ENCODE measurements around the gene ALK.

ALK gene

DNA sequence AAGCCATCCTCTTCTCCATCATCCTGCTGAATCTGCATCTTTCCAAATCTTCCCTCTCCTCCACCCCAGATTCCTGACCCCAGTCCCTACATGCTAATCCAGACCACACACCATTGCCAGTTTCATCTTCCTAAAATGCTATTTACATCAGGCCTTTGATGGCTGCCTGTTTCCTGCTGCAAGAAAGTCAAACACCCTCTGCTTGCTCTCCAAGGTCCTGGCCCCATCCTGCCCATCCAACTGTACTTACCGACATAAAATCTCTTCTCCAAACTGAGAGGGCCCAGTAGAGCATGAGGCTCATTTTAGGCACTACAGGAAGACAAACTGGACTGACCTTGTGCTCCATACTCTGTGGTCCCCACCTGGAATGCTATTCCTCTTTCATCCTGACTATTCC, 19.0 kb downstream of the ALK start:
- DNase-seq (ENCODE audit: low spot score): no peak

GRCh38 chr2:29900971-29901633, 20.3 kb downstream of the ALK start:
- no peak for DNase-seq (ENCODE audit: low spot score)

DNA sequence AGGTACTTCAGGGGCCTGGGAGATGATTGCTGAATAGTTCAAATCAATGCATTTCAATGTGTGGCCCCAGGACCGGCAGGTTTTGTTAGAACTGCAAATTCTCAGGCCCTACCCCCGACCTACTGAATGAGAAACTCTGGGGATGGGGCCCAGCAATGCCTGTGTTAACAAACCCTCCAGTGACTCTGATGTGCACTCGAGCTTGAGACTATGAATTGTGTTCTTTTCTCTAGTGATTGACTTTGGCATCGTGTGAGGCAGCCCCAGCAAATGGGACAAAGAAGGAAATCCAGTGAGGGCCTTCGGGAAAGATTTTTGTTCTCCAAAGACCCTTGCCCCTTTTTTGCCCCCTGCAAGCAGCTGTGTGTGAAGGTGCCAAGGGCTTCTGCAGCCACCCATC, 22.4 kb downstream of the ALK start:
- no peak for DNase-seq (ENCODE audit: low spot score)

- DNase-seq (ENCODE audit: low spot score): no peak
These were observed 26.4 kb downstream of the ALK start for GRCh38 chr2:29894822-29895614.

GRCh38 chr2:29892585-29893259, 28.7 kb downstream of the ALK start:
- DNase-seq (ENCODE audit: low spot score): no peak

DNA sequence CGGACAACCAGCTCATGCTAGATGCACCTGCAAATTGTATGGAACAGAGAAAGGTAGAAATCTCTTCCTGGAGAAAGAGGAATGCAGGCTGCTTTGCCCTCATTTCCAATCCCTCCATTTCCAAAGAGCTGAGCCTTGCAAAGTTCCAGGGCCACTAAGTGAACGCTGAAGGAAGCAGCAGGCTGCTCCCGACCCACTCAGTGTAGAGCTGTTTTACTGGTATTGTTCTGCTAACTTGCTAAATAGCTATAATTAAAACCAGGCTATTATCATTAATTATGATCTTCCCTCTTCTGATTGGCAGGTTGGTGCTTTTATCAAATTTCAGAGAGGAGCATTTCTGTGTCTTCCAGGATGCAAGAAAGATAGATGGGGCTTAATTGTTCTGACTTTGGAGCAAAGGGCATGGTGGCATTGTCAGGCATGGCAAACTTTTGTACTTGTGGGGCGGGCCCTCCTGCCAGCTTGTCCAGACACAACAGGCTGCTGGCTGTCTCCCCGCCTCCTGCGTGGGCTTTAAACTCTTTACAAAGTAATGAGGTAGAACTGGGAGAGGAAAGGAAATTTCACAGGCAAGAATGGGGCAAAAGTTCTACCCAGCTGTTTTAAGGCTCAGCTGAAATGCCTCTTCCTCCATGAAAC, 40.2 kb downstream of the ALK start:
- no peak for DNase-seq (ENCODE audit: low spot score)

DNA sequence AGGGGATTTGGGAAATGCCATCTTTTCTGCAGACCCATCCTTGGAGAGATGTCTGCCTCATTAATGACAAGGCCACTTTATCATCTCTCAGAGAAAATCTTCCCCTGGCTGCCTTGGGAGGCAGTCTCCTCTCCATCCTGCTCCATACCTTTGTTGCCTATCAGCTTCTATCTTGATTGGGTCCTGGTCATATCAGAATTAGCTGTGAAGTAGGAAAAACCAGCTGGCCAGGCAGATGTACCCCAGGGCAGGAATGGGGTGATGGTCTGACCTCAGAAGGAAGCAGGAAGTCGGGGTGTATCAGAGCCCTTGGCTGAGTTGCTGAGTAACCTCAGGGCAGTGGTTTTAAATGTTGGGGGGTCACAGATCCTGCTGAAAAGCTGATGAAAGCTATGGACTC, 41.3 kb downstream of the ALK start:
- DNase-seq (ENCODE audit: low spot score): no peak

DNA sequence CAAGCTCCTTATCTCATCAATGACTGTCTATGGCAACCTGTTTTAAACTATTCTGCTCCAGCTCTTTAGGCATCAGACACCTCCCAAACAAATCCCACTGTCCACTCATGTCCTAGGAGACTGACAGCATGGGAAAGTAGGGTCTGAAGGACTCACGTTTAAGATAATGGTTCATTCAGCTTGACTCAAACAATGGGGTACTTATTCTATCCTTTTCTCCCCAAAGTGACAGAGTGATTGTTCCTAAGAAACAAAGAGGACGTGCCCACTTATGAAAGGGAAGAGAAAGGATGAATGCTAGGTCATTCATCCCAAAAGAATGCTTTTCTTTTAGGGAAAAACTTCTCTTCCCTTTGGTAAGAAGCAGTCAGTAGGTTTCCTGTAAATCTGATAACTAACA, 41.9 kb downstream of the ALK start:
- DNase-seq (ENCODE audit: low spot score): no peak

- no peak for DNase-seq (ENCODE audit: low spot score)
These were observed 42.5 kb downstream of the ALK start for GRCh38 chr2:29878898-29879297.

DNA sequence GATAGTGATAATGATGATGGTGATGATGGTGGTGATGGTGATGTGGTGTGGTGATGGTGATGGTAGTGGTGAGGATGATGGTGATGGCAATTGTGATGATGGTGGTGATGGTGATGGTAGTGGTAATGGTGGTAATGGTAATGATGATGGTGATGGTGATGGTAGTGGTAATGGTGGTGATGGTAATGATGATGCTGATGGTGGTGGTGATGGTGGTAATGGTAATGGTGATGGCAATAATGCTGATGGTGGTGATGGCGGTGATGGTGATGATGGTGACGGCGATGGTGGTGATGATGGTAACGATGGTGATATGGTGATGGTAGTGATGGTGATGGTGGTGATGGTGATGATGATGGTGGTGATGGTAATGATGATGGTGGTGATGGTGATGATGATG, 45.0 kb downstream of the ALK start:
- DNase-seq (ENCODE audit: low spot score): no peak

DNA sequence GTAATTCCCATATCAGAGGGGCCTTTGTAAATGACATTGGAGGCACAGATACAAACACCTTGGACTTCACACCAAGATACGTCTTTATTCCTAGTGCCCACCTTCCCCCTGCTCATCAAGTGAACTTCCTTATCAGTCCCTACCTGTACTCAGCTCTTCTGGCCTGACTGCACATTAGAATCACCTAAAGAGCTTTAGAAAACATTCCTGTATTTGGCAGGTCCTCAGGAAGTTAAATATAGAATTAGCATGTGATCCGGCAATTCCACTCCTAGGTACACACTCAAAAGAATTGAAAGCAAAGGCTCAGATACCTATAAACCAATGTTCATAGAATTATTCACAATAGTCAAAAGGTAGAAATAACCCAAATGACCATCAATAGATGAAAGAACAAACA, 46.6 kb downstream of the ALK start:
- no peak for DNase-seq (ENCODE audit: low spot score)

- no peak for DNase-seq (ENCODE audit: low spot score)
These were observed 48.5 kb downstream of the ALK start for GRCh38 chr2:29872870-29873269.

GRCh38 chr2:29871541-29871940, 49.8 kb downstream of the ALK start:
- no peak for DNase-seq (ENCODE audit: low spot score)

GRCh38 chr2:29865512-29865911, 55.9 kb downstream of the ALK start:
- DNase-seq (ENCODE audit: low spot score): no peak

DNA sequence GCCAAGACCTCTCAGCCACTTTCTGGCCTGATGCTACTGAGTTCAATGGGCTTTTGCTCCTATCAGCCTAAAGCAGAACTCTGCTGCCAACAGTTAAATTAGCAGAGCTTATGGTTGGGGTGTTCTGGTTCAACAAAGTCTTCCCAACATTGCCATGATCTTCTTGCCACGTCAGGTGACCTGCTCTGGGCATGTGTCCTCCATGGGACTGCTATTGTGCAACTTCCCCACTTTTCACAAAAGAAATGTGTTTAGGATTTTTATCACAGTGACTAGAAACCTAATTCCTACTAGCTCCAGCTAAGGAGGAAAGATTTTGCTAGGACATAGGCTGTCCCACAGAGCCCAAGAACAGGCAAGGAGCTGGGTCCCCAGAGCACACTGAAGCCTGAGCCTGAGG, 56.4 kb downstream of the ALK start:
- no peak for DNase-seq (ENCODE audit: low spot score)

DNA sequence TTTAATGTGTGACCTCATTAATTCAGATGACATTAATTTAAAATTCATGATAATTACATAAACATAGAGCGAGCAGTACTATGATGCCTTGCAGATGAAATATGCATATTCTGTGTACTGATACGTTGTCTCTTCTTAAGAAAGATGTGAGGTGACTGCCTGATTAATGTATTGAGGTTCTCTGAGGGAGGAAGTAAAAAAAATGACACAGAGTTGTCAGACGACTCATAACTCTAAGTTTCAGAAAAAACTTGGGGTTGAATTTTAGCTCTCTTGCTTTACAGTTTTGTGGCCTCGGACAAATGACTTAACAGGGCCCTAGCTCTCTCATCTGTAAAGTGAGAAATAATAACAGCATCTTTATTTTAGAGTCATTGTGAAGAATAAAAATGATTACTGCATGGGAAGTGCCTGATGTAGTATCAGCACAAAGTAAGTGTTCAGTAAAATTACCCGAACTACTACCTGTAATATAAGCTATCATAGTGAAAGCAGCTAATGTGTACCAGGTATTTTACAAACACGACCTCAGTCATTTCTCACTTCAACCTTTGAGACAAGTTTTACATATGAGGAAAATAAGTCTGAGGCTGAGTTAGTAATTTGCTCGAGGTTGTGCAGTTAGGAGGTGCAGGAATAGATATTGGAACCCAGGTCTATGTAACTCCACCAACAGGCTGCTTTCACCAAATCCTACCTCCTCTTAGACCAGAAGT, 65.3 kb downstream of the ALK start:
- no peak for DNase-seq (ENCODE audit: low spot score)

GRCh38 chr2:29850794-29851193, 70.6 kb downstream of the ALK start:
- DNase-seq (ENCODE audit: low spot score): no peak

DNA sequence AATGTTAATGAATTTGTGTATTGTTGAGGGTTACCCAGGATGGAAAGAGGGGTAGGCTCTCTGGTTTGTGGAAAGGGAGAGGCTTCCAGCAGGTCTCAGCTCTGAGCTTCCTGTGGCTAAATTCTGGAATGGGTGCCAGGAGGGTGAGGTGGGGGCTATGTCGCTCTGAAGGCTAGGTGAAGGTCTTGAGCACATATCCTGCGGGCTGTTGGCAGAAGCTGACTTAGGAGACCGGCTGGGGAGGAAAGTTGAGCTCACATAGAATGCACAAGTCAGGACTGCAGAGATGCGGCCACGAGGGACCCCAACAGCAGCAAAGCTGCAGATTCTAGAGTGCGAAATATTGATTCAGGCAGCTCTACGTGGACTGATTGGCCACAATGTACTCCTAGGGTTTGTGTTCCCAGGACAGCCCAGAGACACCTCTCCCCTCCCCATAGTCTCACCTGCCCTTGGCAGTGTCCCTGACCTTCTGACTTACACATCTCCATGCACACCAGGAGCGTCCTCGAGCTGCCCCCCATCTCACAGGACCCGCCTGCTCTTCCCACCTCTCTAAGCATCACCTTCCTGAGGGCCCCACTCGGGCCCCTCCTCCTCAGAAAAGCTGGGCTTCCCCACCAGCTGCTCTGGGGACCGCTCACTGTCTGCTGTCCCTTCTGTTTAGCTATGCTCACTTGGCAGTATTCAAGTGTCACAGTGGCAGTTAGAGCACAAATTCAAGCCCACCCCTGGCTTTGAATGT, 72.6 kb downstream of the ALK start:
- DNase-seq (ENCODE audit: low spot score): no peak

DNA sequence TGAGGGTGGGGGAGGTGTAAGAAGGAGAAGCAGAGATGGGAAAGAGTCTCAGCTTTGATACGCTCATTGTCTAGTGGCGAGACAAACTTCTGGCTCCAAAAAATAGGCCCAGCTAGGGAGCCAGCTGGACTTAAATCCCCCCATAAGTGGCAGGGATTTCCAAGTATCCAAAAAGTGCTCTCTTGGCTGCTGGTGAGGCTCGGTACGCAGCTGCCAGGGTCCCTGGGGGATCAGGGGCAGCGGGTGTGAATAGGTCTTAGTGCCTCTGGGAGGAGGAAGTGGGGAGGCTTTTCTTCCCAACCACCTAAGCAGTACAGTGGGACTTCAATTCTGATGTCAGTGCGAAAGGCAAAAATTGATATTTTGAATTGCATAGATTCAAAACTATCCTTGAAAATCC, 73.5 kb downstream of the ALK start:
- DNase-seq (ENCODE audit: low spot score): no peak

DNA sequence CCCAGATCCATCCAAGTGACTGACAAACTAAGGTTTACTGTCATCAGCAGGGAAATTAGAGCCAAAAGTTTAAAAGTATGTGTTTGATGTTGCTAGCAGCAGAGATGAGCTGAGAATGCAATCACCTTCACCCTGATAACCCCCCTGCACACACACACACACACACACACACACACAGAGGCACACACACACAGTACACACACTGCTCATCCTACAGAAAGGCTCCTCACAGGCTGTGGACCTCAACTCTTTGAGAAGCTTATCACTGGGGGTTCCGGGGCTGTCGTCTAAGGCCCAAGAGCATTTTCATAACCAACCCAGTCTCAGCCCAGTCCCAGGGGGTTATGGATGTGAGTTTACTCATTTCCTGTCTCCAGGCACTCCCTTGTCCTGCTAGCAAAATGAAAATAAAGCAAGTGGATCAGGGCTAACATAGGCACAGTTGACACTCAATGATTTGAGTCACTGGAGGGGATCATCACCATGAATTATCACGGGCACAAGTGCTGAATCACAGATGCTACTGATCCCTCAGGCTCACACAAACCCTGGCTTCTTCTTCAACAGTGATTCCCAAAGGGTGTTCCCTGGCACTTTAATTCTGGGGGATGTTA, 76.6 kb downstream of the ALK start:
- DNase-seq (ENCODE audit: low spot score): no peak

Data from cerebellar cortex (tissue), 1 donor.